CD4-positive, alpha-beta T cell treated with Interferon alpha-2 for 1 hour (primary cell): ENCODE data around the gene SP1.
"Not testable (repeated sequence)": the region's sequence is repeated elsewhere in the genome, so short reads cannot be mapped to it uniquely, and the experiment has no call there.

Experiments used
- DNase-seq, 2 donors: peaks; one replicate each; pipeline ENCODE4 v3.0.0-alpha.2; 2020 to 2022

Gene SP1

GRCh38 chr12:53414756-53415417 is 34.9 kb downstream of the SP1 start:
- DNase-seq = no peak

- not testable (repeated sequence) for DNase-seq
Measured at GRCh38 chr12:53415752-53416389, 35.9 kb downstream of the SP1 start.

GRCh38 chr12:53417291-53417816 is 37.4 kb downstream of the SP1 start:
- DNase-seq = peak in 1 of 2 donors; percentile 6

GRCh38 chr12:53418221-53418620 is 38.2 kb downstream of the SP1 start:
- DNase-seq = no peak

- no peak for DNase-seq
Measured at GRCh38 chr12:53419756-53420155, 39.8 kb downstream of the SP1 start.

GRCh38 chr12:53422247-53422646 is 42.3 kb downstream of the SP1 start:
- not testable (repeated sequence) for DNase-seq

GRCh38 chr12:53423597-53423996 is 43.6 kb downstream of the SP1 start, which contains the start of gene AMHR2:
AMHR2 (plus strand) TSS chr12:53423855; CDS start chr12:53423935, 80 bp downstream.
- DNase-seq = no peak

- DNase-seq = no peak
Measured at GRCh38 chr12:53424626-53425514, 44.9 kb downstream of the SP1 start.

- DNase-seq = no peak
Measured at GRCh38 chr12:53425515-53426150, 45.7 kb downstream of the SP1 start.

- no peak for DNase-seq
Measured at GRCh38 chr12:53427905-53428594, 48.1 kb downstream of the SP1 start.

GRCh38 chr12:53428741-53429140 is 48.8 kb downstream of the SP1 start:
- DNase-seq = no peak

- DNase-seq = no peak
Measured at GRCh38 chr12:53430116-53430515, 50.1 kb downstream of the SP1 start.

- no peak for DNase-seq
Measured at GRCh38 chr12:53431187-53431586, 51.2 kb downstream of the SP1 start.

GRCh38 chr12:53435326-53435725 is 55.4 kb downstream of the SP1 start:
- not testable (repeated sequence) for DNase-seq

GRCh38 chr12:53439582-53439981 is 59.6 kb downstream of the SP1 start:
- DNase-seq = not testable (repeated sequence)

- DNase-seq = peak; percentile 99
Measured at GRCh38 chr12:53441040-53441833, 61.3 kb downstream of the SP1 start, which contains the start of gene PRR13. PRR13 (plus strand) TSS chr12:53441734; CDS start chr12:53442715, 981 bp downstream.

GRCh38 chr12:53443955-53444354 is 64.0 kb downstream of the SP1 start:
- DNase-seq = no peak

- DNase-seq = not testable (repeated sequence)
Measured at GRCh38 chr12:53444593-53445325, 64.8 kb downstream of the SP1 start.

GRCh38 chr12:53450936-53451335 is 71.0 kb downstream of the SP1 start:
- DNase-seq = no peak

GRCh38 chr12:53451661-53452158 is 71.7 kb downstream of the SP1 start, which contains the start of gene PCBP2:
PCBP2 (plus strand) TSS chr12:53452102; CDS start chr12:53454801, 2,699 bp downstream.
- peak; percentile 99 for DNase-seq
